Kidney (tissue), 14 donors: ENCODE results near the gene PCNA. TPM values are rescaled to one million over a fixed set of nuclear protein-coding genes. Genes with fewer than 3 reads are reported as not detected.

Experiments used
- DNase-seq, 5 donors: peaks; one replicate each; pipeline ENCODE4 v3.0.0-alpha.2; 2013 to 2020
- FAIRE-seq: peaks from 2 replicates; lab custom pipeline; 2012; peaks lifted over from hg19 to GRCh38; lab: Jason Lieb, UNC
- H3K27ac ChIP-seq, 2 donors: one replicate each; pipeline ENCODE4 v1.7.0; 2013; ENCODE audit warnings: low read depth in 2 of 2, low read length in 2 of 2, inconsistent platforms in 1 of 2
- H3K27me3 ChIP-seq: one replicate; pipeline ENCODE4 v1.7.1; 2013; ENCODE audit warnings: low read length, inconsistent platforms; ENCODE audit not compliant: control insufficient read depth, insufficient read depth
- H3K36me3 ChIP-seq, 3 donors: one replicate each; pipeline versions ENCODE4 v1.7.0 to v1.7.1; 2013; ENCODE audit warnings: low read length in 3 of 3, control low read depth in 1 of 3, inconsistent platforms in 1 of 3; ENCODE audit not compliant: insufficient read depth in 3 of 3, control insufficient read depth in 2 of 3
- H3K4me1 ChIP-seq, 3 donors: one replicate each; pipeline versions ENCODE4 v1.7.0 to v1.7.1; 2013; ENCODE audit warnings: low read length in 3 of 3, inconsistent platforms in 1 of 3, low read depth in 1 of 3; ENCODE audit not compliant: control insufficient read depth in 2 of 3, insufficient read depth in 2 of 3
- H3K4me3 ChIP-seq, 3 donors: one replicate each; pipeline versions ENCODE4 v1.7.0 to v1.8.1; 2013; ENCODE audit warnings: low read length in 3 of 3, control low read depth in 1 of 3, inconsistent platforms in 1 of 3
- H3K9ac ChIP-seq, 3 donors: one replicate each; pipeline versions ENCODE4 v1.7.0 to v1.7.1; 2013; ENCODE audit warnings: low read length in 3 of 3, control low read depth in 1 of 3, inconsistent platforms in 1 of 3
- H3K9me3 ChIP-seq, 3 donors: one replicate each; pipeline versions ENCODE4 v1.7.0 to v1.7.1; 2013; ENCODE audit warnings: low read length in 3 of 3, control low read depth in 1 of 3, inconsistent platforms in 1 of 3; ENCODE audit not compliant: control insufficient read depth in 2 of 3, insufficient read depth in 1 of 3
- intact Hi-C: fragments of 100-400 bp; cut with DNase I; formaldehyde crosslinking; loops from one replicate; pipeline ENCODE4 v1.11.1; 2022
- polyA plus RNA-seq: library from polyadenylated mRNA; stranded (reverse); fragments of 350-450 nt; fragmentation: Illumina TruSeq; extraction: RNeasy Lipid Tissue Mini Kit (QIAGEN cat#74804); gene quantifications from one replicate; pipeline ENCODE4 v1.2.3, GENCODE V29; 2014; ENCODE audit warnings: low read depth, low replicate concordance; ENCODE audit not compliant: insufficient read depth
- total RNA-seq: library from RNA; stranded (reverse); fragmentation: NEBNext Ultra II Directional; extraction: Animal tissue kit (Norgen Biotek cat#: 25700); gene quantifications from one replicate; pipeline ENCODE4 v1.2.1, GENCODE V29; 2021
- TF ChIP-seq, protein P1 (sequence below): IDR thresholded peaks from 3 replicates; pipeline ENCODE4 v1.5.1; 2012; ENCODE audit warnings: mild to moderate bottlenecking, moderate library complexity, borderline replicate concordance; ENCODE audit not compliant: insufficient read depth; ENCODE audit errors: extremely low read depth
- donor health status: control.
- donor health status: control.
- donor health status: control.
- donor health status: control.
- donor health status: control.
- donor health status: DM: yes; HTN: yes; CAD: no.
- donor health status: Normal renal cell carcinoma (clear cell type).

The PCNA gene
- total and polyA plus RNA-seq, 2 donors from 2014 or later: 46.4 to 48.2 TPM

DNA sequence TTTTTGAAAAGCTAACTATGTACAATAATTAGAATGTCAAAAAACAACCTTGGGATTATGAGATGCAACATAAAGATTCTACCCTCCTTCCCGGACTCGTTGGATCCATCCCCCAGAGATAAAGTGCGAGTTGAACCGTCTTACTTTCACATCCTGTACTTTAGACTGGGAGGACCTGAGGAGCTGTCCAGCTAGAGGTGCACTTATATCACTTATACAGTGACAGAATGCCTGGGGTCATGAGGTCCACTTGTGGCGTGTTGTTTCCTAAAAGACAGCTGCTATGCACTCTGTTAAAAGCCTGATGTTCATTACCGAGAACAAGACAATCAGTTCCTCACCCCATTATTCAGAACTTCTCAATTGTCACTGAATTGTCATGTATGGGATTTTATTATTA, 9.1 kb upstream of the PCNA start:
- H3K27ac ChIP-seq: no peak overlapping the region
- no peak for FAIRE-seq
- intact Hi-C loops: no loop called here

GRCh38 chr20:5127859-5128424, 8.2 kb upstream of the PCNA start:
- no peak for FAIRE-seq
- no peaks in the 10 kb centered on the region for H3K9me3 ChIP-seq
- TF ChIP-seq, protein P1, sequence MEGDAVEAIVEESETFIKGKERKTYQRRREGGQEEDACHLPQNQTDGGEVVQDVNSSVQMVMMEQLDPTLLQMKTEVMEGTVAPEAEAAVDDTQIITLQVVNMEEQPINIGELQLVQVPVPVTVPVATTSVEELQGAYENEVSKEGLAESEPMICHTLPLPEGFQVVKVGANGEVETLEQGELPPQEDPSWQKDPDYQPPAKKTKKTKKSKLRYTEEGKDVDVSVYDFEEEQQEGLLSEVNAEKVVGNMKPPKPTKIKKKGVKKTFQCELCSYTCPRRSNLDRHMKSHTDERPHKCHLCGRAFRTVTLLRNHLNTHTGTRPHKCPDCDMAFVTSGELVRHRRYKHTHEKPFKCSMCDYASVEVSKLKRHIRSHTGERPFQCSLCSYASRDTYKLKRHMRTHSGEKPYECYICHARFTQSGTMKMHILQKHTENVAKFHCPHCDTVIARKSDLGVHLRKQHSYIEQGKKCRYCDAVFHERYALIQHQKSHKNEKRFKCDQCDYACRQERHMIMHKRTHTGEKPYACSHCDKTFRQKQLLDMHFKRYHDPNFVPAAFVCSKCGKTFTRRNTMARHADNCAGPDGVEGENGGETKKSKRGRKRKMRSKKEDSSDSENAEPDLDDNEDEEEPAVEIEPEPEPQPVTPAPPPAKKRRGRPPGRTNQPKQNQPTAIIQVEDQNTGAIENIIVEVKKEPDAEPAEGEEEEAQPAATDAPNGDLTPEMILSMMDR: no peak
- no peaks in the 10 kb centered on the region for H3K36me3 ChIP-seq
- peak overlapping the region; percentile 87 to 98 (median 87) for H3K9ac ChIP-seq
- intact Hi-C loops: no loop called here
- H3K27ac ChIP-seq: peak overlapping the region; percentile 91 to 95
- H3K27me3 ChIP-seq: no peaks in the 10 kb centered on the region
- DNase-seq: peak in 1 of 5 donors; percentile 9
- peak overlapping the region; percentile 76 to 94 (median 91) for H3K4me3 ChIP-seq
- peaks cover 0 to 15% (median 7%) of the 10 kb centered on the region in 3 donors for H3K4me1 ChIP-seq

More for the DNA sequence above, 9.1 kb upstream of the PCNA start:
- Histone ChIP-seq H3K9me3 (no peaks in the 10 kb centered on the region), H3K36me3 (no peaks in the 10 kb centered on the region), H3K4me1 (peaks cover 0 to 15% (median 7%) of the 10 kb centered on the region in 3 donors), H3K27me3 (no peaks in the 10 kb centered on the region), H3K9ac (no peak overlapping the region), H3K4me3 (no peak overlapping the region)
- TF ChIP-seq, protein P1: no peak
- peak in 2 of 5 donors; percentile 18 to 37 for DNase-seq

DNA sequence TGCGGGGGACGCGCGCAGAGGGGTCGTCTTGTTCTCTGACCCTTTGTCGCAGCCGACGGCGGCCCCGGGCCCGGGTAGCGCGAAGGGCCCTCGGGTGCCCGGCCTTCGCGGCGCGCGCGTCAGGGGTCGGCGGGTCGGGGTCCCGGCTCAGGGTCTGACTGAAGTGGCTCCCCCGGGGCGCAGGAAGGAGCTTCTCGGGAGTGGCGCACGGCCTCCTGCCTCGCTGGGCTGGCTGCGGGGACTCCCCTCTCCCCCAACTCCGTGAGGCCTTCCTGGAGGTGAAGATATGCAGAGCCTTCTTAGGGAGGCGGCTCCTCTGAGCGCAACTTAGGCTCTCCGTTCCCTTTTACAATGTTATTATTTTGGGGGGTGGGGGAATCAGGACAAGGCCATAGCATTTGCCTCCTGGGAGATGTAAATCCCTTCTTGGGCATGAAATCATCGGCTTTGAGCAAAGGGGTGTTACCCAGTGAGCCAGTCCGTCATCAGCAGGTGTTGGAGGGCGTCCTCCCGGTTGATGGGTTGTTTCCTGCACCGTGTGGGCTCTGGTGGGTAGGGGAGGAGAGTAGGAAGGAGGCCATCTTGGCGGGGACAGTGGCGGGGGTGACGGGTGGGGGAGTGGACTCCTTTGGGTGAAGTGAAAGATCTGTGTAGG, 7.6 kb upstream of the PCNA start:
- DNase-seq (peak; percentile 77 to 85 (median 84)), FAIRE-seq (no peak)
- H3K4me1 ChIP-seq: peaks cover 0 to 15% (median 7%) of the 10 kb centered on the region in 3 donors
- intact Hi-C loops: no loop called here
- H3K27ac ChIP-seq: peak overlapping the region; percentile 91 to 95
- no peaks in the 10 kb centered on the region for H3K36me3 ChIP-seq
- TF ChIP-seq, protein P1: no peak
- peak overlapping the region; percentile 76 to 94 (median 91) for H3K4me3 ChIP-seq
- no peaks in the 10 kb centered on the region for H3K27me3 ChIP-seq
- H3K9me3 ChIP-seq: no peaks in the 10 kb centered on the region
- peak overlapping the region; percentile 87 to 98 (median 87) for H3K9ac ChIP-seq
